Natural killer cell treated with Interleukin-12 subunit alpha and Interleukin-12 subunit beta and Interleukin-15 and Interleukin-18, amount 100 ng/mL, for 72 hours (primary cell): Measurements from ENCODE around the gene PEX3. TPM values are rescaled to one million over a fixed set of nuclear protein-coding genes. Genes with fewer than 3 reads are reported as not detected.
"Not testable (repeated sequence)": the region's sequence is repeated elsewhere in the genome, so short reads cannot be mapped to it uniquely, and the experiment has no call there.

Experiments used
- ATAC-seq, 2 donors: fragments of 150-1000 bp; cut with Tn5 transposase in 1 of 2; sonication (Bioruptor Pico), chemical (Tn5 transposase) in 1 of 2; 2 replicates each; pipeline ENCODE4 v1.10.0; 2021
- DNase-seq: peaks from one replicate; pipeline ENCODE4 v3.0.0; 2022; ENCODE audit warnings: low spot score
- H3K27ac Mint-ChIP-seq, 2 donors: 1 replicate in 1 of 2; 2 replicates in 1 of 2; pipeline ENCODE4 v1.8.0; 2022; ENCODE audit warnings: mixed read lengths in 2 of 2, mild to moderate bottlenecking in 1 of 2, moderate library complexity in 1 of 2
- H3K27me3 Mint-ChIP-seq, 2 donors: 1 replicate in 1 of 2; 2 replicates in 1 of 2; pipeline ENCODE4 v1.8.0; 2022; ENCODE audit warnings: mixed read lengths in 2 of 2
- H3K36me3 Mint-ChIP-seq: one replicate; pipeline ENCODE4 v1.8.0; 2022; ENCODE audit warnings: mixed read lengths
- H3K4me1 Mint-ChIP-seq, 2 donors: 1 replicate in 1 of 2; 2 replicates in 1 of 2; pipeline ENCODE4 v1.8.0; 2022; ENCODE audit warnings: low read depth in 2 of 2, mixed read lengths in 2 of 2, mild to moderate bottlenecking in 1 of 2
- H3K4me3 Mint-ChIP-seq: one replicate; pipeline ENCODE4 v1.8.0; 2022; ENCODE audit warnings: mixed read lengths
- H3K9me3 Mint-ChIP-seq: 2 replicates; pipeline ENCODE4 v1.8.0; 2022; ENCODE audit warnings: mixed read lengths
- total RNA-seq, 2 donors: library from RNA; stranded (reverse); gene quantifications; one replicate each; pipeline ENCODE4 v1.2.3, GENCODE V29; 2022

PEX3 gene
- total RNA-seq, 2 donors from 2014 or later, result 21.8 to 23.3 TPM

- no peaks in the 10 kb centered on the region for H3K9me3 Mint-ChIP-seq
- peaks cover 6% of the 10 kb centered on the region for H3K36me3 Mint-ChIP-seq
- H3K27ac Mint-ChIP-seq, result no peak overlapping the region
Observed at GRCh38 chr6:143468026-143468425, 17.4 kb downstream of the PEX3 start.

DNA sequence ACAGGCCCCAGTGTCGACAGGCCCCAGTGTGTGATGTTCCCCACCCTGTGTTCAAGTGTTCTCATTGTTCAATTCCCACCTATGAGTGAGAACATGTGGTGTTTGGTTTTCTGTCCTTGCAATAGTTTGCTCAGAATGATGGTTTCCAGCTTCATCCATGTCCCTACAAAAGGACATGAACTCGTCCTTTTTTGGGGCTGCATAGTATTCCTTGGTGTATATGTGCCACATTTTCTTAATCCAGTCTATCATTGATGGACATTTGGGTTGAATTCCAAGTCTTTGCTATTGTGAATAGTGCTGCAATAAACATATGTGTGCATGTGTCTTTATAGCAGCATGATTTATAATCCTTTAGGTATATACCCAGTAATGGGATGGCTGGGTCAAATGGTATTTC lies 18.2 kb downstream of the PEX3 start:
- H3K4me1 Mint-ChIP-seq, H3K9me3 Mint-ChIP-seq, ATAC-seq, H3K27ac Mint-ChIP-seq, DNase-seq, H3K4me3 Mint-ChIP-seq, H3K27me3 Mint-ChIP-seq: not testable (repeated sequence)
- peaks cover 11% of the 10 kb centered on the region for H3K36me3 Mint-ChIP-seq

More at GRCh38 chr6:143468026-143468425, 17.4 kb downstream of the PEX3 start:
- no peaks in the 10 kb centered on the region for H3K27me3 Mint-ChIP-seq
- DNase-seq, result no peak
- H3K4me1 Mint-ChIP-seq, result peaks cover 0 to 4% of the 10 kb centered on the region in 2 donors
- H3K4me3 Mint-ChIP-seq, result no peak overlapping the region
- no peak for ATAC-seq

- Mint-ChIP-seq H3K4me3 (no peak overlapping the region), H3K36me3 (peaks cover 22% of the 10 kb centered on the region), H3K9me3 (no peaks in the 10 kb centered on the region), H3K27me3 (no peaks in the 10 kb centered on the region), H3K27ac (no peak overlapping the region), H3K4me1 (peaks cover 0 to 4% of the 10 kb centered on the region in 2 donors)
- ATAC-seq (no peak), DNase-seq (no peak)
Observed at GRCh38 chr6:143471822-143472221, 21.2 kb downstream of the PEX3 start.

DNA sequence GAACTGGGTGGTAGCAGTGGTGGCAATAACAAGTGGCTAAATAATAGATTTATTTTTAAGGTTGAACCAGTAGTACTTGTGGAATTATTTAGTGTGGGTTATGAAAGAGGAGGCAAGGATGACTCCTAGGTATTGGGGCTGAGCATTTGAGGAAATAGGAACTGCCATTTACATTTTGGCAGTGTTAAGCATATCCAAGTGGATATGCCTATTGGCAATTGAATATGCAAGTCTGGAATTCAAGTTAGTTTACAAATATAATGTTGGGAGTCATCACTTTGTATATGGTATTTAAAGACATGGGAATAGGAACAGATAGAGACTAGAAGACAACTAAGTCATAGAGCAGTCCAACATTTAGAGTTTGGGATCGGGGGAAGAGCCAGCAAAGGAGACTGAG lies 25.9 kb downstream of the PEX3 start:
- Mint-ChIP-seq H3K27me3 (no peaks in the 10 kb centered on the region), H3K27ac (no peak overlapping the region), H3K9me3 (no peaks in the 10 kb centered on the region), H3K4me1 (no peaks in the 10 kb centered on the region), H3K36me3 (peaks cover 24% of the 10 kb centered on the region), H3K4me3 (no peak overlapping the region)
- ATAC-seq (no peak), DNase-seq (no peak)

DNA sequence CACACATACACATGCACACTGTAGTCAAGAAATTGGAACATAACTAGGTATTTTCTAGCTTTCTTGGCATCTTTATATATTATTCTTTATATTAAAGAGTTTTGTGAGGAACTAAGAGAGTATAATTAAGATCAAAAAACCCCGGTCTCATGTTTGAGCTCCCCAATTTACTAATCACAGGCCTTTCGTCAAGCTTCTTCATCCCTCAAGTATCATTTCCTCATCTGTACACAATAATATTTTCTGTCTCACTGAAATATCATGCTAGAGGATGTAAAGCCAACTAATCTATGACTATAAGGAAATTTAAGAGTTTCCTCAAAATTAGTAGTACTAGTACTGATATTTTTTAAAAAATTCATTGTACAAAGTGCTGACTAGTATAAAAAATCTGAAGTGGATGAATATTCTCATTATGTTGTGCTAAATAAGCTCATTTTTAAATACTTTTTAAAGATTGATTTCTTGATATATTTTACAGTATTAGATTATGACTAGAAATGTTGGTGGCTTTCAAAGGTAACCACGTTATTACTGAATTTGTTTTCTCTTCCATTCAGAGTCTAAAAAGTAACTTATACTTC lies 28.0 kb downstream of the PEX3 start:
- no peaks in the 10 kb centered on the region for H3K27me3 Mint-ChIP-seq
- H3K4me3 Mint-ChIP-seq, result no peak overlapping the region
- H3K4me1 Mint-ChIP-seq, result no peaks in the 10 kb centered on the region
- no peaks in the 10 kb centered on the region for H3K9me3 Mint-ChIP-seq
- peaks cover 13% of the 10 kb centered on the region for H3K36me3 Mint-ChIP-seq
- DNase-seq, result no peak
- H3K27ac Mint-ChIP-seq, result no peak overlapping the region
- ATAC-seq, result no peak

DNA sequence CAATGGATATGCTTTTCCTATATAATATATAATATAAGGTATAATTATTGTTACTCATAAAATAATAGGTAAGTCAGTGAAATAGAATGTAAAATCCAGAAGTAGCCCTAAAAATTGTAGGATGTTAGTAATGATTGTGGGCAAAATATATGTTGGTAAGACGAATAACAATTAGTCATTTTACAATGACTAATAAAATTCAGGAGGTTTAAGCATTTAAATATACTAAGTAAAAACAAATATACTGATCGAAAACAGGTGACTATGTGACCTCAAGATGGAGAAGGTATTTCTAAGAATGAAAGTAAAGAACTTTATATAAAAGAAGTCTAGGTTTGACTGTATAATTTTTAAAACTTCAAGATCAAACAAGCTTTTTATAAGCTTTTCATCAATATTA lies 32.0 kb downstream of the PEX3 start:
- no peaks in the 10 kb centered on the region for H3K9me3 Mint-ChIP-seq
- H3K4me3 Mint-ChIP-seq, result no peak overlapping the region
- H3K27ac Mint-ChIP-seq, result no peak overlapping the region
- no peaks in the 10 kb centered on the region for H3K36me3 Mint-ChIP-seq
- no peaks in the 10 kb centered on the region for H3K4me1 Mint-ChIP-seq
- no peaks in the 10 kb centered on the region for H3K27me3 Mint-ChIP-seq
- no peak for DNase-seq
- no peak for ATAC-seq

- DNase-seq, result no peak
- Mint-ChIP-seq H3K4me3 (no peak overlapping the region), H3K27me3 (no peaks in the 10 kb centered on the region), H3K36me3 (no peaks in the 10 kb centered on the region), H3K27ac (no peak overlapping the region), H3K9me3 (no peaks in the 10 kb centered on the region), H3K4me1 (no peaks in the 10 kb centered on the region)
- ATAC-seq, result no peak
Observed at GRCh38 chr6:143485967-143486366, 35.4 kb downstream of the PEX3 start.

- DNase-seq (no peak), ATAC-seq (no peak)
- H3K27ac Mint-ChIP-seq, result no peak overlapping the region
- no peaks in the 10 kb centered on the region for H3K36me3 Mint-ChIP-seq
- H3K27me3 Mint-ChIP-seq, result no peaks in the 10 kb centered on the region
- H3K4me3 Mint-ChIP-seq, result no peak overlapping the region
- no peaks in the 10 kb centered on the region for H3K9me3 Mint-ChIP-seq
- no peaks in the 10 kb centered on the region for H3K4me1 Mint-ChIP-seq
Observed at GRCh38 chr6:143486752-143487151, 36.1 kb downstream of the PEX3 start.

GRCh38 chr6:143490244-143490643 lies 39.6 kb downstream of the PEX3 start:
- DNase-seq, result no peak
- H3K4me3 Mint-ChIP-seq, result no peak overlapping the region
- H3K27me3 Mint-ChIP-seq, result no peaks in the 10 kb centered on the region
- no peak overlapping the region for H3K27ac Mint-ChIP-seq
- no peak for ATAC-seq
- no peaks in the 10 kb centered on the region for H3K4me1 Mint-ChIP-seq
- H3K9me3 Mint-ChIP-seq, result no peaks in the 10 kb centered on the region
- peaks cover 9% of the 10 kb centered on the region for H3K36me3 Mint-ChIP-seq

DNA sequence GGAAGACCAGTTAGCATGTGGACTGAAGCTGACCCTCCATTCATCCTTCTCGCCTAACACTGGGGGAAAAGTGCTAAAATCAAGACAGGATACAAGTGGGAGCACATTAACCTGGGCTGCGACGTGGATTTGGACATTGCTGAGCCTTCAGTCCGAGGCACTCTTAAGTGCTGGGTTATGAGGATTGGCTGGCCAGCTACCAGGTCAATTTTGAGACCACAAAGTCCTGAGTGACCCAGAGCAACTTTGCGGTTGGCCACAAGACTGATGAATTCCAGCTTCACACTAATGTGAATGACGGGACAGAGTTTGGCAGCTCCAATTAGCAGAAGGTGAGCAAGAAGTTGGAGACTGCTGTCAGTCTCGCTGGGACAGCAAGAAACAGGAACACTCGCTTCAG lies 40.2 kb downstream of the PEX3 start:
- DNase-seq, result no peak
- Mint-ChIP-seq H3K36me3 (peaks cover 9% of the 10 kb centered on the region), H3K27me3 (no peaks in the 10 kb centered on the region), H3K4me3 (no peak overlapping the region), H3K9me3 (no peaks in the 10 kb centered on the region), H3K27ac (no peak overlapping the region), H3K4me1 (no peaks in the 10 kb centered on the region)
- ATAC-seq, result no peak

DNA sequence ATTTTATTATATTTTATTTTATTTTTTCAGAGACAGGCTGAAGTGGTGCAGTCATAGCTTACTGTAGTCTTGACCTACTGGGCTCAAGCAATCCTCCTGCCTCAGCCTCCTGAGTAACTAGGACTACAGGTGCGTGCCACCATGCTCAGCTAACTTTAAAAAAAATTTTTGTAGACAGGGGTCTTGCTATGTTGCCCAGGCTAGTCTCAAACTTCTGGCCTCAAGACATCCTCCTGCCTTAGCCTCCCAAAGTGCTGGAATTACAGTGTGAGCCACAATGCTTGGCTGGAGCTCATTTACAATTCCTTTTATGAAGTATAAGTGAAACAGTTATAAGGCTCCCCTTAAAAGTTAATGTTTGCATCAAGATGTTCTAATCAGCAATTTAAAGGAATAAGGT lies 46.4 kb downstream of the PEX3 start:
- Mint-ChIP-seq H3K4me1 (peaks cover 10 to 14% of the 10 kb centered on the region in 2 donors), H3K27me3 (no peaks in the 10 kb centered on the region), H3K36me3 (peaks cover 33% of the 10 kb centered on the region), H3K4me3 (no peak overlapping the region), H3K27ac (no peak overlapping the region), H3K9me3 (no peaks in the 10 kb centered on the region)
- no peak for ATAC-seq
- DNase-seq, result no peak

DNA sequence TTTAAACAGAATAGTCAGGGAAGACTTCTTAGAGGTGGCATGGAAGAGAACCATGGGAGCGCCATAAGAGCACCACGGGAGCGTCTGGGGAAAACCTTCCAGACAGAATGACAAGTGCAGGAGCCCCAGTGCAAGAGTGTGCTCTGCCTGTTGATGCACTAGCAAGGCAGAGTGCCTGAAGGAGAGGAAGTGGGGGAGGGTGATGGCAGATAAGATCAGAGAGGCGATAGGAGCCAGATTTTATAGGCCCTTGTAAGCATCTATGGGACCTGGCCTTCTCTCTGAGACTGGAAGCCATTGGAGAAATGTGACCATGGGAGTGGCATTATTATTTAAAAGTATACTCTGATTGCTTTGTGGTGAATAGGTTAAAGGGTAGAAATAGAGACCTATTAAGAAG lies 47.8 kb downstream of the PEX3 start:
- DNase-seq (no peak), ATAC-seq (no peak)
- H3K27me3 Mint-ChIP-seq, result no peaks in the 10 kb centered on the region
- no peak overlapping the region for H3K4me3 Mint-ChIP-seq
- peaks cover 36% of the 10 kb centered on the region for H3K36me3 Mint-ChIP-seq
- no peaks in the 10 kb centered on the region for H3K9me3 Mint-ChIP-seq
- no peak overlapping the region for H3K27ac Mint-ChIP-seq
- peaks cover 10 to 14% of the 10 kb centered on the region in 2 donors for H3K4me1 Mint-ChIP-seq

- H3K27me3 Mint-ChIP-seq, result no peaks in the 10 kb centered on the region
- ATAC-seq, result no peak
- H3K36me3 Mint-ChIP-seq, result peaks cover 35% of the 10 kb centered on the region
- peaks cover 15 to 20% of the 10 kb centered on the region in 2 donors for H3K4me1 Mint-ChIP-seq
- no peak overlapping the region for H3K27ac Mint-ChIP-seq
- no peak overlapping the region for H3K4me3 Mint-ChIP-seq
- H3K9me3 Mint-ChIP-seq, result no peaks in the 10 kb centered on the region
- DNase-seq, result no peak
Observed at GRCh38 chr6:143501851-143502250, 51.2 kb downstream of the PEX3 start.

DNA sequence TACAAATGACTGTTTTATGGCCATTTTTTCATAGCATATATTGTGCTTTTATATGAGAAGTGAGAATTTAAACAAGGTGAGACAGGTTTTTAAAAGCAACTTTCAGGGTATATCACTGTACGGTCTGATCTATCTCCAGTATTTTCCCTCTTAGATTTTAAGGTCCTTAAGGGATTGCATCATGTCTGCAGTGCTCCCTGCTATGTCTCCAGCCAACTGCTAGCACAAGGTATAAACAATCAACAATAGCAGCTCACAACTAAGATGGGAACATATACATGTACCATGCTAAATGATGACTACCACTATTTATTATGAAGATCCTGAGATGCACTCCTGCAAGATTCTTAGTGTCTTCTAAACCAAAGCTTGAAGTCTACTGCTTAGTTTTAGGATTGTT lies 53.8 kb downstream of the PEX3 start:
- H3K27ac Mint-ChIP-seq, result no peak overlapping the region
- H3K4me1 Mint-ChIP-seq, result peaks cover 12% of the 10 kb centered on the region in 2 donors
- no peaks in the 10 kb centered on the region for H3K9me3 Mint-ChIP-seq
- no peak for DNase-seq
- ATAC-seq, result no peak
- no peak overlapping the region for H3K4me3 Mint-ChIP-seq
- no peaks in the 10 kb centered on the region for H3K27me3 Mint-ChIP-seq
- peaks cover 24% of the 10 kb centered on the region for H3K36me3 Mint-ChIP-seq

GRCh38 chr6:143505111-143505510 lies 54.5 kb downstream of the PEX3 start:
- Mint-ChIP-seq H3K9me3 (no peaks in the 10 kb centered on the region), H3K27me3 (no peaks in the 10 kb centered on the region), H3K27ac (no peak overlapping the region), H3K36me3 (peaks cover 17% of the 10 kb centered on the region), H3K4me1 (peaks cover 13 to 14% of the 10 kb centered on the region in 2 donors), H3K4me3 (no peak overlapping the region)
- ATAC-seq (no peak), DNase-seq (no peak)
